ENCODE results near the gene OOSP1. TPM values are rescaled to one million over a fixed set of nuclear protein-coding genes. Genes with fewer than 3 reads are reported as not detected.

Gene OOSP1
- polyA plus RNA-seq (not detected in 3 replicates), polyA minus RNA-seq (not detected in 3 replicates)
- polyA plus RNA-seq (2011; ENCODE audit: low read depth): not detected
- not detected in 2 replicates for polyA plus RNA-seq (2011; cell fraction: cytosol; rRNA removed)
- polyA plus RNA-seq (2011; cell fraction: nucleus; rRNA removed): 0.21 TPM in 1 of 2 replicates, not detected in the other
- not detected in 2 replicates for polyA plus RNA-seq (2012; ENCODE audit: low replicate concordance)
- not detected for polyA minus RNA-seq (2011; cell fraction: cytosol; rRNA and poly(A)+ RNA removed)
- polyA minus RNA-seq (2011; cell fraction: nucleus; rRNA and poly(A)+ RNA removed): not detected in 2 replicates

DNA sequence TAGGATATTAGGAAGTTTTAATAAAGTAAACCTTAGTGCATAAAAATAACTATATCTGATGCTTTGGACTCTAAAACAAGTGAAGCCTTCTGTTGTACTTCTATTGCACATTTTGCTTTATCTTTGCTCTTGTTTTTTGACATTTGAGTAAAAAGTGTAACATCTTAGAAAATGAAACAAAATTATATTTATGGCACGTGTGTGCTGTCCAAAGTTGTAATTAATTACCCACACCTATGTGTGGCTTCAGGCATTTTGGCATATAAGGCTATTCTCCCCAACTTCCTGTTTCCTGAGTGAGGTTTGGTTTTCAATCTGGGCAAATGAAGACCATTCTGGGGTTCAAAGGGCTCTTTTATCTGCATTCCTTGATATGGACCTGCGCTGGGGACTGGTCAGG is at the start of gene OOSP1:
Gene OOSP1, plus strand, starts transcription at position 301 of the 400 bp plus-strand sequence. Its CDS starts 23 bp downstream, at position 324.
- H3K9me3 ChIP-seq (ENCODE audit: control insufficient read depth, low read depth, low read length): no peaks in the 10 kb centered on the region
- no peak within 1 kb of the TSS for H3K9ac ChIP-seq (ENCODE audit: control insufficient read depth, extremely low read depth, insufficient read depth, low read length)
- FAIRE-seq: no peak
- no peak within 1 kb of the TSS for H2AFZ ChIP-seq (ENCODE audit: control insufficient read depth, low read length)
- no peak for DNase-seq (ENCODE audit: low read depth, low spot score)
- H3K4me2 ChIP-seq (ENCODE audit: control insufficient read depth, extremely low read depth, insufficient read depth, low read depth, low read length): no peak within 1 kb of the TSS
- TF ChIP-seq, protein P1, sequence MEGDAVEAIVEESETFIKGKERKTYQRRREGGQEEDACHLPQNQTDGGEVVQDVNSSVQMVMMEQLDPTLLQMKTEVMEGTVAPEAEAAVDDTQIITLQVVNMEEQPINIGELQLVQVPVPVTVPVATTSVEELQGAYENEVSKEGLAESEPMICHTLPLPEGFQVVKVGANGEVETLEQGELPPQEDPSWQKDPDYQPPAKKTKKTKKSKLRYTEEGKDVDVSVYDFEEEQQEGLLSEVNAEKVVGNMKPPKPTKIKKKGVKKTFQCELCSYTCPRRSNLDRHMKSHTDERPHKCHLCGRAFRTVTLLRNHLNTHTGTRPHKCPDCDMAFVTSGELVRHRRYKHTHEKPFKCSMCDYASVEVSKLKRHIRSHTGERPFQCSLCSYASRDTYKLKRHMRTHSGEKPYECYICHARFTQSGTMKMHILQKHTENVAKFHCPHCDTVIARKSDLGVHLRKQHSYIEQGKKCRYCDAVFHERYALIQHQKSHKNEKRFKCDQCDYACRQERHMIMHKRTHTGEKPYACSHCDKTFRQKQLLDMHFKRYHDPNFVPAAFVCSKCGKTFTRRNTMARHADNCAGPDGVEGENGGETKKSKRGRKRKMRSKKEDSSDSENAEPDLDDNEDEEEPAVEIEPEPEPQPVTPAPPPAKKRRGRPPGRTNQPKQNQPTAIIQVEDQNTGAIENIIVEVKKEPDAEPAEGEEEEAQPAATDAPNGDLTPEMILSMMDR (optimal IDR thresholded peaks at IDR 0.05 in 1 of 3, IDR thresholded peaks at IDR 0.05 in 1 of 3, conservative IDR thresholded peaks at IDR 0.05 in 1 of 3; ENCODE audit: extremely low read depth in 1 of 3, insufficient read depth in 2 of 3, low read length in 3 of 3): no peak
- no peak for TF ChIP-seq EZH2 (IDR thresholded peaks at IDR 0.05; ENCODE audit: low read length)
- H4K20me1 ChIP-seq (ENCODE audit: control insufficient read depth, extremely low read depth, insufficient read depth, low read length): no peaks in the 10 kb centered on the region
- no peak within 1 kb of the TSS for H3K4me3 ChIP-seq (ENCODE audit: control insufficient read depth in 2 of 3, extremely low read depth in 1 of 3, insufficient read depth in 2 of 3, low read depth in 1 of 3, low read length in 3 of 3)
- no peaks in the 10 kb centered on the region for H3K79me2 ChIP-seq (ENCODE audit: control insufficient read depth, insufficient read depth, low read length)
- H3K27ac ChIP-seq (ENCODE audit: control insufficient read depth, insufficient read depth, low read length): no peak within 1 kb of the TSS
- H3K4me1 ChIP-seq (ENCODE audit: control insufficient read depth, extremely low read depth, insufficient read depth, low read length): no peaks in the 10 kb centered on the region
- no peaks in the 10 kb centered on the region for H3K36me3 ChIP-seq (ENCODE audit: control insufficient read depth in 2 of 2, extremely low read depth in 1 of 2, insufficient read depth in 2 of 2, low read length in 2 of 2)
- no peaks in the 10 kb centered on the region for H3K27me3 ChIP-seq (ENCODE audit: control insufficient read depth, extremely low read depth, insufficient read depth, low read length)
- H3K9me1 ChIP-seq (ENCODE audit: control insufficient read depth, extremely low read depth, insufficient read depth, low read length): no peaks in the 10 kb centered on the region
- dilution Hi-C loops (cut with MboI; ENCODE audit: extremely low pct_ligation_motif_present, low sequenced_read_pairs): no loop called here

GRCh38 chr11:59891781-59892181 is 46.5 kb upstream of the OOSP1 start:
- Histone ChIP-seq H2AFZ (ENCODE audit: control insufficient read depth, low read length) (no peak overlapping the region), H3K4me1 (ENCODE audit: control insufficient read depth, extremely low read depth, insufficient read depth, low read length) (peaks cover 9% of the 10 kb centered on the region), H3K27ac (ENCODE audit: control insufficient read depth, insufficient read depth, low read length) (no peak overlapping the region), H3K27me3 (ENCODE audit: control insufficient read depth, extremely low read depth, insufficient read depth, low read length) (no peaks in the 10 kb centered on the region), H3K9me1 (ENCODE audit: control insufficient read depth, extremely low read depth, insufficient read depth, low read length) (no peaks in the 10 kb centered on the region), H3K9me3 (ENCODE audit: control insufficient read depth, low read depth, low read length) (no peaks in the 10 kb centered on the region), H3K36me3 (ENCODE audit: control insufficient read depth in 2 of 2, extremely low read depth in 1 of 2, insufficient read depth in 2 of 2, low read length in 2 of 2) (no peaks in the 10 kb centered on the region), H4K20me1 (ENCODE audit: control insufficient read depth, extremely low read depth, insufficient read depth, low read length) (no peaks in the 10 kb centered on the region), H3K4me2 (ENCODE audit: control insufficient read depth, extremely low read depth, insufficient read depth, low read depth, low read length) (no peak overlapping the region), H3K9ac (ENCODE audit: control insufficient read depth, extremely low read depth, insufficient read depth, low read length) (no peak overlapping the region), H3K4me3 (ENCODE audit: control insufficient read depth in 2 of 3, extremely low read depth in 1 of 3, insufficient read depth in 2 of 3, low read depth in 1 of 3, low read length in 3 of 3) (no peak overlapping the region), H3K79me2 (ENCODE audit: control insufficient read depth, insufficient read depth, low read length) (no peaks in the 10 kb centered on the region)
- no peak for TF ChIP-seq EZH2 (IDR thresholded peaks at IDR 0.05; ENCODE audit: low read length)
- TF ChIP-seq, protein P1 (optimal IDR thresholded peaks at IDR 0.05 in 1 of 3, IDR thresholded peaks at IDR 0.05 in 1 of 3, conservative IDR thresholded peaks at IDR 0.05 in 1 of 3; ENCODE audit: extremely low read depth in 1 of 3, insufficient read depth in 2 of 3, low read length in 3 of 3): no peak
- FAIRE-seq (no peak), DNase-seq (ENCODE audit: low read depth, low spot score) (no peak)
- dilution Hi-C loops (cut with MboI; ENCODE audit: extremely low pct_ligation_motif_present, low sequenced_read_pairs): no loop called here

Measured in keratinocyte (primary cell).